Nephron (organoid): Measurements from ENCODE around the gene ITGA5.

Source experiments
- H3K27ac Mint-ChIP-seq, 3 experiments: 2 replicates each; pipeline ENCODE4 v1.8.0; 2020; ENCODE audit warnings: mixed read lengths in 3 of 3, mild to moderate bottlenecking in 2 of 3, moderate library complexity in 1 of 3
- H3K27me3 Mint-ChIP-seq: 2 replicates; pipeline ENCODE4 v1.8.0; 2021; ENCODE audit warnings: low read depth, mild to moderate bottlenecking, moderate library complexity, mixed read lengths
- H3K36me3 Mint-ChIP-seq: 2 replicates; pipeline ENCODE4 v1.8.0; 2020; ENCODE audit warnings: low read depth, mixed read lengths
- H3K4me1 Mint-ChIP-seq: 2 replicates; pipeline ENCODE4 v1.8.0; 2020; ENCODE audit warnings: mixed read lengths
- H3K4me3 Mint-ChIP-seq, 3 experiments: 2 replicates each; pipeline ENCODE4 v1.8.0; 2020; ENCODE audit warnings: mild to moderate bottlenecking in 3 of 3, mixed read lengths in 3 of 3, moderate library complexity in 2 of 3
- H3K9me3 Mint-ChIP-seq: 2 replicates; pipeline ENCODE4 v1.8.0; 2020; ENCODE audit warnings: mixed read lengths
- TF ChIP-seq, protein P1 (sequence below), 3 experiments: fragments of 200-600 bp; sonication (generic); IDR thresholded peaks; one replicate each; pipeline ENCODE4 v1.5.0; 2021; ENCODE audit warnings: antibody characterized with exemption in 3 of 3; ENCODE audit not compliant: unreplicated experiment in 3 of 3

The ITGA5 gene

DNA sequence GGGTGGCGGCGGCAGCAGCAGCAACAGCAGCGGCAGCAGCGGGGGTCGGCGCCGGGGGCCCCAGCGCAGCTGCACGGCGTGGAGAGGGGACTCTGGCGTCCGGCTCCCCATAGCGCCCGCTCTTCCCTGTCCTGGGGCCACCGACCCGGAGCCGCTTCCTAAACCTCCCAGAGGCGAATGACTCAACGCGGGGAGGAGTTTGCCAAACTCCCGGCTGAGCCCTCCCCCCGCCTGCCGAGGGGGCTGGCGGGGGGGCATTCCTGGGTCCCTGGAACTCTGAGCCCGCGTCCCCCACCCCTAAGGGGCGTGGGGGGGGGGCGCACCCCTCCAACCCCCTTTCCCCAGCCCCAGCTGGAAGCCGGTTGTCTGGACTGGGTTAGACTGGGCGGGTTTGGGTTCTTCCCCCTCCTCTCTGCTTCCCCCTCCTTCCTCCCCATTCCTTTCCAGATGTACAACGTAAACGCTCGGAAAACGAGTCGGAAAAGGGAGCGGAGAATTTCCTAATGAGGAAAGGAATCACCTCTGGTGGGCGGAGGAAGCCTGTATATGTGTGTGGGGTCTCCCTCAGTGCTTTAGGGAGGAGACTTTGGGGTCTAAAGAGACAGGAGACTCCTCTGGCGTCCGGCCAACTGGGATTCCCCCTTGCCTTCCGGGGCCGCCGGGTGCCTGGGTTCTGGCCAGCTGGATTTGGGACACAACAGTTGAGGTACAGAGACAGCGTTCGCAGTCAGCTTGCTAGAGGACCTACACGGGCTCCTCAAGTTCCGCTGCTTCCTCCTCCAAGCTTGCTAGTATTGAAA lies at the start of gene ITGA5:
Gene ITGA5, minus strand, starts transcription at position 179 of the 800 bp plus-strand sequence. Its CDS starts 68 bp downstream, at position 111.
- Mint-ChIP-seq H3K4me1 (peaks cover 44% of the 10 kb centered on the region), H3K27me3 (peaks cover 22% of the 10 kb centered on the region), H3K9me3 (no peaks in the 10 kb centered on the region), H3K36me3 (no peaks in the 10 kb centered on the region), H3K27ac (peak within 1 kb of the TSS; percentile 79 to 90 (median 86)), H3K4me3 (peak within 1 kb of the TSS; percentile 88 to 96 (median 92))
- TF ChIP-seq, protein P1, sequence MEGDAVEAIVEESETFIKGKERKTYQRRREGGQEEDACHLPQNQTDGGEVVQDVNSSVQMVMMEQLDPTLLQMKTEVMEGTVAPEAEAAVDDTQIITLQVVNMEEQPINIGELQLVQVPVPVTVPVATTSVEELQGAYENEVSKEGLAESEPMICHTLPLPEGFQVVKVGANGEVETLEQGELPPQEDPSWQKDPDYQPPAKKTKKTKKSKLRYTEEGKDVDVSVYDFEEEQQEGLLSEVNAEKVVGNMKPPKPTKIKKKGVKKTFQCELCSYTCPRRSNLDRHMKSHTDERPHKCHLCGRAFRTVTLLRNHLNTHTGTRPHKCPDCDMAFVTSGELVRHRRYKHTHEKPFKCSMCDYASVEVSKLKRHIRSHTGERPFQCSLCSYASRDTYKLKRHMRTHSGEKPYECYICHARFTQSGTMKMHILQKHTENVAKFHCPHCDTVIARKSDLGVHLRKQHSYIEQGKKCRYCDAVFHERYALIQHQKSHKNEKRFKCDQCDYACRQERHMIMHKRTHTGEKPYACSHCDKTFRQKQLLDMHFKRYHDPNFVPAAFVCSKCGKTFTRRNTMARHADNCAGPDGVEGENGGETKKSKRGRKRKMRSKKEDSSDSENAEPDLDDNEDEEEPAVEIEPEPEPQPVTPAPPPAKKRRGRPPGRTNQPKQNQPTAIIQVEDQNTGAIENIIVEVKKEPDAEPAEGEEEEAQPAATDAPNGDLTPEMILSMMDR (IDR thresholded peaks at IDR 0.05; ENCODE audit: unreplicated experiment in 3 of 3), result no peak

DNA sequence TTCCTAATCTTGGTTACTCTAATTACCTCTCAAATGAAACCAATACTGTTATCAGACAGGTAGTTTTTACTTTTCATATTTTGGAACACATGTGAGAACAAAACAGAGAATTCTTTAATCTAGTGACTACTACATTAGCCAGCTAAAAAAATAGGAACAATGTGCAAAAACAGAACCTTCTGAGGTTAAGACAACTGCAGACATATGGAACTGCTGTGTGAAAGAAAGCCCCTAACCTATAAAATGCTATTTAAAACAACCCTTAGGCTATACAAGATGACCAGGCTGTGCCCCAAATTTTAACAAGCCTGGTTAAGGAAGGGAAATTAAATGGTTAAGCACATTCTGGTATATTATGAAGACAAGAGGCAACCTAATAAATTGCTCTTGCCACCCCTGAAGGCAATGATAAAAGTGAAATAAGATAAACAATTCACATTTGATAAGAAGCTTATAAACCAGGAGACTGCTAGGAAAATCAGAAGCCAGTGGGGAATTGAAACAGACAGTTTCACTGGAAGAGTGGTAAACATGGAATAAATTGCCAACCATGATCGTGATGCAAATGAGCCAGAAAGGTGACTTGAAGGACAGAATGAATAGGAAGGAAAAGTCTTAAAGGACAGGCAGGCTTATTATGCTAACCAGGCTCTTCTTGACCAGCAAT lies 46.9 kb upstream of the ITGA5 start:
- H3K27me3 Mint-ChIP-seq, result peaks cover 4% of the 10 kb centered on the region
- no peaks in the 10 kb centered on the region for H3K9me3 Mint-ChIP-seq
- peaks cover 3% of the 10 kb centered on the region for H3K4me1 Mint-ChIP-seq
- TF ChIP-seq, protein P1 (IDR thresholded peaks at IDR 0.05; ENCODE audit: unreplicated experiment in 3 of 3), result no peak
- H3K36me3 Mint-ChIP-seq, result no peaks in the 10 kb centered on the region
- H3K4me3 Mint-ChIP-seq, result no peak overlapping the region
- no peak overlapping the region for H3K27ac Mint-ChIP-seq

DNA sequence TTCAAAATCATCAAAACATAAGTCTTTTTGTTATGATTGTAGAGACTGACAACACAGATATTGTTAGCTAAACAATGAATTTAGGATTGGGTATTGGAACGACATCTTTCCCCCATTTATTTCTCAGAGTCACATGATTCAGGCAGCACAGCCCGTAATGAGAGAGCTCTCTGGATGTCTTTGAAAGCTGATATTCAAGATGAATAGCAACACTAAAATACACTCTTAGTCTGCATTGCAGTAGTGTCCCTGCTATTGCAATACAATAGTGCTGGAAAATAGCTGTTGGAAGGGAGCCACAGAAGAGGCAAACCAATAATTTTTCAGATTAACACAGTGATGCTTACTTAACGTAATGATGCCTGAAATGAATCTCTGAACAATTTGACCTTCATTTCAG lies 44.4 kb upstream of the ITGA5 start:
- Mint-ChIP-seq H3K27me3 (peaks cover 12% of the 10 kb centered on the region), H3K4me3 (no peak overlapping the region), H3K36me3 (no peaks in the 10 kb centered on the region), H3K27ac (no peak overlapping the region), H3K4me1 (peaks cover 3% of the 10 kb centered on the region), H3K9me3 (no peaks in the 10 kb centered on the region)
- TF ChIP-seq, protein P1 (IDR thresholded peaks at IDR 0.05; ENCODE audit: unreplicated experiment in 3 of 3), result no peak

DNA sequence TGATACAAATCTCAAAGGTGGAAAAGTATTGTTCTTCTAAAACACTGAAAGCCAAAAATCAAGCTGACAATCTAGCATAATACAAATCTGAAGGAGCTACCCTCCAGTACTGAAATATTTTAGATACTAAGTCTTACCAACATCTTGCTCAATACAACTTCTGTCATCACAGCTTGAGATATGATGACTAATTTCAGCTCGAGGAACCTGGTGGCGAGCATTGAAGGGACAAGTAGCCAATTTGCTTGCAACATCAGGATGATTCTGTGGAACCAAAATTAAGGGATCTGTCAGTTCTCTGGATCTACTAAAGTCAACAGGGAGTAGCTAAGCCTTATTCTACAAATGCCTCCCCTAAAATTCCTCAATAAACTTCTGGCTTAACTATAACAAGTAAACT lies 44.0 kb upstream of the ITGA5 start:
- Mint-ChIP-seq H3K27ac (no peak overlapping the region), H3K4me1 (peaks cover 3% of the 10 kb centered on the region), H3K4me3 (no peak overlapping the region), H3K9me3 (no peaks in the 10 kb centered on the region), H3K27me3 (peaks cover 12% of the 10 kb centered on the region), H3K36me3 (no peaks in the 10 kb centered on the region)
- TF ChIP-seq, protein P1 (IDR thresholded peaks at IDR 0.05; ENCODE audit: unreplicated experiment in 3 of 3), result no peak

DNA sequence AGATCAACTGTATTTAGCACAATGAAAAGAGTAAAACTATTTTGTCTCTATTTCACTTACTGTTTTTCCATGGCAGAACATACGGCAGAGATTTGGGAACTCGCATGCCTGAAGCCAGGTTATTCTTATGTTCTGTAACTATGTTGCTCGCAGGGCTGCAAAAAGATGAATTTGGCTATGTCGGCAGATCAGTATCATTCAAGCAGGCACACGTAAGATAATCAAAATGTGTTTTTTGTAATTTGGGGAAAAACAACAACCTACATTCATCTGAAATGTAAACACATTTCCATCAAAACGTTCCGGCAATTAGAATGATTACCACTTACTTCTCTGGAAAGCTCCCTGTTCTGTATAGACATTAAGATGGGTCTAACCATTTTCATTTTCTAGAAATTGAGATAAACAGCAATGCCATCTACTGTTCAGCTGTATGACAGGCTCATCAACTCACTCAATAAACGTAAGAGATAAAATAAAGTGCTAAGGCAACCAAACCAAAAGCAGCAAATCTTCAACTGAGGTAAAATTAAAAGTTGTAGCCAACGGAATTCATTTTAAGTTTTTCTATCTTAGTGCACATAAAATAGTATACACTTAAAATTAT lies 41.4 kb upstream of the ITGA5 start:
- TF ChIP-seq, protein P1 (IDR thresholded peaks at IDR 0.05; ENCODE audit: unreplicated experiment in 3 of 3), result no peak
- Mint-ChIP-seq H3K4me3 (no peak overlapping the region), H3K36me3 (no peaks in the 10 kb centered on the region), H3K4me1 (peaks cover 9% of the 10 kb centered on the region), H3K27me3 (peaks cover 12% of the 10 kb centered on the region), H3K9me3 (no peaks in the 10 kb centered on the region), H3K27ac (no peak overlapping the region)
